Fibroblast of villous mesenchyme (primary cell): ENCODE data around the gene C1QTNF12. TPM values are rescaled to one million over a fixed set of nuclear protein-coding genes. Genes with fewer than 3 reads are reported as not detected.

ENCODE experiments used
- DNase-seq: peaks from one replicate; pipeline ENCODE4 v3.0.0-alpha.2; 2010; ENCODE audit warnings: low read depth
- H3K4me3 ChIP-seq: 2 replicates; pipeline ENCODE4 v1.5.1; 2011; ENCODE audit warnings: low read depth, mild to moderate bottlenecking, low read length
- CTCF ChIP-seq: IDR thresholded peaks from 2 replicates; pipeline ENCODE4 v1.5.1; 2012; ENCODE audit warnings: low read depth, mild to moderate bottlenecking, low read length; ENCODE audit not compliant: insufficient read depth
- total RNA-seq: library from RNA; depleted of rRNA; stranded (reverse); fragments of >200 nt; gene quantifications from 2 replicates; pipeline ENCODE4 v1.2.3, GENCODE V29; 2012

Gene C1QTNF12
- total RNA-seq, 1 donor: 0.43 TPM

GRCh38 chr1:1285611-1286311 is 39.2 kb upstream of the C1QTNF12 start:
- no peak for TF ChIP-seq CTCF
- H3K4me3 ChIP-seq: no peak overlapping the region
- no peak for DNase-seq

GRCh38 chr1:1285102-1285571 is 38.6 kb upstream of the C1QTNF12 start:
- TF ChIP-seq CTCF: no peak
- no peak overlapping the region for H3K4me3 ChIP-seq
- DNase-seq: no peak

DNA sequence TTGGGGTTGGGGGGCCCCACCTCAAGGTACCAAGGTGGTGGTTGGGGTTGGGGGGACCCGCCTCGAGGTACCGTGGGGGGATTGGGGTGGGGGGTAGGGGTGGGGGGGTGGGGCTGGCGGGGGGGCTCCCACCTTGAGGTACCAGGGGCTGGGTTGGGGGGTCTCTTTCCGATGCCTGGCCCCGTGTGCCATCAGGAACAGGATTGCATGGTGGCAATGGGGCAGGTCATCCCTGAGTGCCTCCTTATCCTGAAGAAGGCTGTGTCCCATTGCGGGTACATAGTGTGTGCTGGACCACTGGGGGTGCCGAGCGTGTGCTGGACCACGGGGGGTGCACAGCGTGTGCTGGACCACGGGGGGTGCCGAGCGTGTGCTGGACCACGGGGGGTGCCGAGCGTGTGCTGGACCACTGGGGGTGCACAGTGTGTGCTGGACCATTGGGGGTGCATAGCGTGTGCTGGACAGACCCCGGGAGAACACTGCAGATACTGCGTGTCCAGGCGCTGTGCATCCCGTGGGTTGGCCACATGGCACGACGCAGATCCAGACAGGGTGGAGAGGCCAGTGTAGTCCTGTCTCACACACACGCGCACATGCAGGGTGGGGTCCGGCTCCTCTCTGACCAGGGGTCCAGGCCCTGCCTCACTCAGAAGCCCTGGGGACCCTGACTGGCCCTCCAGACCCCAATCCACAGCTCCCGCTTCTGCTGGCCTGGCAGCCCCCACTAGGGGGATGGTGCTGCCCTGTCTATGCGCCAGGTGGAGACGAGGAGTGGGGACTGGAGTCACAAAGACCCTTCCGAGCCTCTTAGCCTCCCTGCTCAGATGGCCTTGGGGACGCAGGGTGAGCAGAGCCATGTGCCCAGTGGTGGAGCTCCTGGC is 37.9 kb upstream of the C1QTNF12 start:
- DNase-seq: no peak
- no peak for TF ChIP-seq CTCF
- no peak overlapping the region for H3K4me3 ChIP-seq

DNA sequence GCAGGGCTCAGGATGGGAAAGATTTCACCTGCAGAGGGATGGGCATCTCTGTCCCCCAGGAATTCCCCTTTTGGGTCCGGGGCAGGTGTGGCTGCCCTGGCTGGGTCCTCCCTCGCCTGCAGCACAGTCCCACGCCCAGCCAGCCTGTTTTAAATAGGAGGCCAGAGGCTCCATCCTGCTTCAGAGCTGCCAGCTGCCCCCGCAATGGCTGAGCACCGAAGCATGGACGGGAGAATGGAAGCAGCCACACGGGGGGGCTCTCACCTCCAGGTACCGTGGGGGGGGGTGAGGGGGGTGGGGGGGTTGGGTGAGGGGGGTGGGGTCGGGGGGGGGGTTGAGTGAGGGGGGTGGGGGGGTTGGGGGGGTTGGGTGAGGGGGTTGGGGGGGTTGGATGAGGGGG is 37.3 kb upstream of the C1QTNF12 start:
- H3K4me3 ChIP-seq: no peak overlapping the region
- no peak for TF ChIP-seq CTCF
- DNase-seq: no peak

GRCh38 chr1:1282998-1283397 is 36.5 kb upstream of the C1QTNF12 start:
- no peak overlapping the region for H3K4me3 ChIP-seq
- no peak for TF ChIP-seq CTCF
- no peak for DNase-seq

- H3K4me3 ChIP-seq: no peak overlapping the region
- no peak for TF ChIP-seq CTCF
- DNase-seq: no peak
Measured at GRCh38 chr1:1281533-1282321, 35.2 kb upstream of the C1QTNF12 start.
